Fibroblast of lung (primary cell): ENCODE results near the gene RABAC1. TPM values are rescaled to one million over a fixed set of nuclear protein-coding genes. Genes with fewer than 3 reads are reported as not detected.
"Not testable (repeated sequence)": the region's sequence is repeated elsewhere in the genome, so short reads cannot be mapped to it uniquely, and the experiment has no call there.

Experiments
- DNase-seq, 2 donors: peaks; one replicate each; pipeline versions ENCODE4 v3.0.0 to v3.0.0-alpha.2; 2010; ENCODE audit warnings: low read depth in 2 of 2
- H2AFZ ChIP-seq: 2 replicates; pipeline ENCODE4 v1.5.1; 2012; ENCODE audit warnings: low read length, control low read depth, inconsistent platforms
- H3K27ac ChIP-seq: 2 replicates; pipeline ENCODE4 v1.5.1; 2011; ENCODE audit warnings: low read length, control low read depth; ENCODE audit not compliant: insufficient read depth
- H3K27me3 ChIP-seq: 2 replicates; pipeline ENCODE4 v1.5.1; 2011; ENCODE audit warnings: mild to moderate bottlenecking, low read length; ENCODE audit not compliant: control insufficient read depth, insufficient read depth
- H3K36me3 ChIP-seq: 2 replicates; pipeline ENCODE4 v1.5.1; 2011; ENCODE audit warnings: low read length; ENCODE audit not compliant: control insufficient read depth, insufficient read depth
- H3K4me1 ChIP-seq: 2 replicates; pipeline ENCODE4 v1.5.1; 2011; ENCODE audit warnings: low read length; ENCODE audit not compliant: control insufficient read depth, insufficient read depth; ENCODE audit errors: extremely low read depth
- H3K4me2 ChIP-seq: 2 replicates; pipeline ENCODE4 v1.5.1; 2011; ENCODE audit warnings: low read length, control low read depth; ENCODE audit not compliant: insufficient read depth; ENCODE audit errors: extremely low read depth
- H3K4me3 ChIP-seq, 4 experiments: fragments of 200-600 bp in 1 of 4; sonication (generic) in 1 of 4; replicated peaks in 1 of 4; 2 replicates each; pipeline ENCODE4 v1.5.1; 2011 to 2016; ENCODE audit warnings: low read length in 4 of 4, low read depth in 3 of 4, mild to moderate bottlenecking in 3 of 4, control low read depth in 2 of 4, inconsistent platforms in 1 of 4, mixed read lengths in 1 of 4; ENCODE audit not compliant: insufficient read depth in 1 of 4; ENCODE audit errors: control extremely low read depth in 1 of 4
- H3K79me2 ChIP-seq: 2 replicates; pipeline ENCODE4 v1.5.1; 2012; ENCODE audit warnings: mild to moderate bottlenecking, low read length, inconsistent platforms; ENCODE audit not compliant: control insufficient read depth, insufficient read depth
- H3K9ac ChIP-seq: 2 replicates; pipeline ENCODE4 v1.5.1; 2011; ENCODE audit warnings: mild to moderate bottlenecking, low read length, control low read depth; ENCODE audit not compliant: insufficient read depth
- H3K9me3 ChIP-seq: 2 replicates; pipeline ENCODE4 v1.5.1; 2012; ENCODE audit warnings: low read depth, low read length; ENCODE audit not compliant: control insufficient read depth, insufficient read depth
- H4K20me1 ChIP-seq: 2 replicates; pipeline ENCODE4 v1.5.1; 2011; ENCODE audit warnings: low read length; ENCODE audit not compliant: control insufficient read depth, insufficient read depth; ENCODE audit errors: extremely low read depth
- EZH2 ChIP-seq: IDR thresholded peaks from 2 replicates; pipeline ENCODE4 v1.5.1; 2012; ENCODE audit warnings: low read length, control low read depth, mild to moderate bottlenecking; ENCODE audit errors: missing control alignments
- polyA plus RNA-seq, 2 donors: library from polyadenylated mRNA; depleted of rRNA in 1 of 2; stranded (reverse) in 1 of 2; unstranded in 1 of 2; fragments of >200 nt; gene quantifications; 2 replicates each; pipeline ENCODE4 v1.2.1, GENCODE V29; 2011 to 2012; ENCODE audit warnings: missing spikeins in 1 of 2
- total RNA-seq: library from RNA; depleted of rRNA; stranded (reverse); fragments of >200 nt; gene quantifications from 2 replicates; pipeline ENCODE4 v1.2.1, GENCODE V29; 2014
- TF ChIP-seq, protein P1 (sequence below), 2 donors: IDR thresholded peaks in 1 of 2; conservative IDR thresholded peaks in 1 of 2; 1 replicate in 1 of 2; 2 replicates in 1 of 2; pipeline ENCODE4 v1.5.1; 2011 to 2012; ENCODE audit warnings: low read length in 2 of 2, control low read depth in 1 of 2, inconsistent platforms in 1 of 2, low read depth in 1 of 2, mild to moderate bottlenecking in 1 of 2

Gene RABAC1
- total and polyA plus RNA-seq, 2 donors (not counting 1 experiment from before 2014, with no cell fraction given) = 163 to 193 TPM

- no peak overlapping the region for H3K27ac ChIP-seq
- DNase-seq = no peak
- TF ChIP-seq EZH2 = no peak
- TF ChIP-seq, protein P1, sequence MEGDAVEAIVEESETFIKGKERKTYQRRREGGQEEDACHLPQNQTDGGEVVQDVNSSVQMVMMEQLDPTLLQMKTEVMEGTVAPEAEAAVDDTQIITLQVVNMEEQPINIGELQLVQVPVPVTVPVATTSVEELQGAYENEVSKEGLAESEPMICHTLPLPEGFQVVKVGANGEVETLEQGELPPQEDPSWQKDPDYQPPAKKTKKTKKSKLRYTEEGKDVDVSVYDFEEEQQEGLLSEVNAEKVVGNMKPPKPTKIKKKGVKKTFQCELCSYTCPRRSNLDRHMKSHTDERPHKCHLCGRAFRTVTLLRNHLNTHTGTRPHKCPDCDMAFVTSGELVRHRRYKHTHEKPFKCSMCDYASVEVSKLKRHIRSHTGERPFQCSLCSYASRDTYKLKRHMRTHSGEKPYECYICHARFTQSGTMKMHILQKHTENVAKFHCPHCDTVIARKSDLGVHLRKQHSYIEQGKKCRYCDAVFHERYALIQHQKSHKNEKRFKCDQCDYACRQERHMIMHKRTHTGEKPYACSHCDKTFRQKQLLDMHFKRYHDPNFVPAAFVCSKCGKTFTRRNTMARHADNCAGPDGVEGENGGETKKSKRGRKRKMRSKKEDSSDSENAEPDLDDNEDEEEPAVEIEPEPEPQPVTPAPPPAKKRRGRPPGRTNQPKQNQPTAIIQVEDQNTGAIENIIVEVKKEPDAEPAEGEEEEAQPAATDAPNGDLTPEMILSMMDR (conservative IDR thresholded peaks at IDR 0.05 in 1 of 2, IDR thresholded peaks at IDR 0.05 in 1 of 2; ENCODE audit: low read depth in 1 of 2, low read length in 2 of 2) = no peak
These were observed 35.4 kb upstream of the RABAC1 start for GRCh38 chr19:41994521-41994971.

DNA sequence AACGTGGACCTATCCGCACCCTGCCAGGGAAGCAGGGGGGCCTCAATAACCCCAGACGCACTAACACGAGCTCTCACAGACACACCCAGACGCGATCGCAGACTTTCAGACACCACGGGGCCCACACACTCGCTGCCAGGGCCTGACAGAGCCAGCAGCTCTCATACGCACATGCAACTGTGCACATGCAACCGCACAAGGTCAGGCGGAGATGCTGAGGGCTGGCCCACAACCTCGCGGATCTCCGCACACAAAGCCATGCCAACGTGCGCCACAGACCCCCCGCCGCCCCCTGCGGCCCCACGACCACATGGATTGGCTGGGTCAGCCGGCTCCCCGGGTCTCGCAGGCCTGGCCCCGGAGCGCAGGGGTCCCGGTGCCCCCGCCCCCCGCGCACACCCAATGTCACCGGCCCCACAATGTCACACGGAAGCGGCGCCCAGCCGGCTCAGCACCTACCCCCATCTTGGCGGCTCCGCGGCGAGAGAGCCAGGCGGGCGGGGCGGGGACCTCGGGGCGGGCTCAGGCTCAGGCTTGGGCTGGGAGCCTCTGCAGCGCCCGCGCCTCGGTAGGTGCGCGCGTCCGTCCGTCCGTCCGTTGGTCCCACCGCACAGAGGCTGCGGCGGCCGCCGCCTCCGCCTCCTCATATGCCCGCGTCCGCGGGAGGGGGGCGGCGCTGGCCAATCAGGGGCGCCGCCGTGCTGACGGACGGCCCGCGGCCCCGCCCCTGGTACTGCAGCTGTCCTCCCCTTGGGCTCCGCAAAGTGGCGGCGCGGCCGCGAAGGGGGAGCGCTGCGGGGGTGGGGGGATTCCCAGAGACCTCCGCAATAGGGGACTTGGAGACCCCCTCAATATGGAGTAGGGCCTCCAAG is 34.7 kb upstream of the RABAC1 start, which contains the start of gene ATP1A3:
Gene ATP1A3 (minus strand): TSS at position 619 of the 872 bp plus-strand sequence. CDS start 154 bp downstream, at position 465.
- H3K9ac ChIP-seq = no peak within 1 kb of the TSS
- no peaks in the 10 kb centered on the region for H3K36me3 ChIP-seq
- no peak within 1 kb of the TSS for H3K4me2 ChIP-seq
- peak; percentile 16 to 30 for DNase-seq
- H2AFZ ChIP-seq = no peak within 1 kb of the TSS
- H3K4me1 ChIP-seq = no peaks in the 10 kb centered on the region
- H3K9me3 ChIP-seq = no peaks in the 10 kb centered on the region
- H3K27me3 ChIP-seq = peaks cover 19% of the 10 kb centered on the region
- no peaks in the 10 kb centered on the region for H4K20me1 ChIP-seq
- TF ChIP-seq EZH2 = no peak
- no peaks in the 10 kb centered on the region for H3K79me2 ChIP-seq
- no peak within 1 kb of the TSS for H3K27ac ChIP-seq
- H3K4me3 ChIP-seq = peak within 1 kb of the TSS in 1 of 4 experiments; percentile 37

More at GRCh38 chr19:41994521-41994971, 35.4 kb upstream of the RABAC1 start:
- no peaks in the 10 kb centered on the region for H4K20me1 ChIP-seq
- no peaks in the 10 kb centered on the region for H3K9me3 ChIP-seq
- no peaks in the 10 kb centered on the region for H3K79me2 ChIP-seq
- H3K27me3 ChIP-seq = peaks cover 24% of the 10 kb centered on the region
- no peaks in the 10 kb centered on the region for H3K36me3 ChIP-seq
- H3K4me3 ChIP-seq = no peak overlapping the region
- no peak overlapping the region for H3K9ac ChIP-seq
- no peak overlapping the region for H3K4me2 ChIP-seq
- H2AFZ ChIP-seq = no peak overlapping the region
- no peaks in the 10 kb centered on the region for H3K4me1 ChIP-seq

DNA sequence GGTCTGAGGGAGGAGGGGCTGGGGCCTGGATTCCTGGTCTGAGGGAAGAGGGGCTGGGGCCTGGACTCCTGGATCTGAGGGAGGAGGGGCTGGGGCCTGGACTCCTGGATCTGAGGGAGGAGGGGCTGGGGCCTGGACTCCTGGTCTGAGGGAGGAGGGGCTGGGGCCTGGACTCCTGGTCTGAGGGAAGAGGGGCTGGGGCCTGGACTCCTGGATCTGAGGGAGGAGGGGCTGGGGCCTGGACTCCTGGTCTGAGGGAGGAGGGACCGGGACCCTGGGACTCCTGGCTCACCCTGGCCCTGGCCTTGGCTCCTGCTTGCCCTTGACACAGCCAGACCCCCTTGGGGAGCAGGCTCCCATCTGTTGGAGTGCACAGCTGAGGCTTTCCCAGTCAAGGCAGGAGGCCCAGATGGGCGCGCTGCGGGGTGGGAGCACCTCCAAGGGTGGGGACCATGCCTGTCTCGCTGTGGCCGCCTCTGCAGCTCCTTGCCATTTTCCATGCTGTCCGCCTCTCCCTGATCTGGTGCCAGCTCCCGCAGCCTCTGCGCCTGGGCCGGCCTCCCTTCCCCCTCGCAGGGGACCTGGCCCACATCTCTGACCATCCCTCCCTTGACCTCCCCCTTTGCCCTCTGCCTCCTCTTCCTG is 32.9 kb upstream of the RABAC1 start:
- H3K79me2 ChIP-seq = not testable (repeated sequence)
- peaks cover 16% of the 10 kb centered on the region for H3K27me3 ChIP-seq

More for the DNA sequence above, 32.9 kb upstream of the RABAC1 start:
- not testable (repeated sequence) for H3K36me3 ChIP-seq, H4K20me1 ChIP-seq, H3K9ac ChIP-seq, H3K9me3 ChIP-seq, H3K27ac ChIP-seq, DNase-seq, H2AFZ ChIP-seq, H3K4me2 ChIP-seq, H3K4me3 ChIP-seq, H3K4me1 ChIP-seq
